HL-60/S4 treated with retinoic acid at 250 ng/mL for 4 days and 3 days (cell line): ENCODE measurements around the gene MED27.
"Not testable (repeated sequence)": the region's sequence is repeated elsewhere in the genome, so short reads cannot be mapped to it uniquely, and the experiment has no call there.

Experiments
- in situ Hi-C: fragments of 300-500 bp; cut with MboI; formaldehyde crosslinking; loops from 2 replicates; pipeline ENCODE4 v1.7.0; 2022; ENCODE audit warnings: low sequenced_read_pairs

MED27 gene

DNA sequence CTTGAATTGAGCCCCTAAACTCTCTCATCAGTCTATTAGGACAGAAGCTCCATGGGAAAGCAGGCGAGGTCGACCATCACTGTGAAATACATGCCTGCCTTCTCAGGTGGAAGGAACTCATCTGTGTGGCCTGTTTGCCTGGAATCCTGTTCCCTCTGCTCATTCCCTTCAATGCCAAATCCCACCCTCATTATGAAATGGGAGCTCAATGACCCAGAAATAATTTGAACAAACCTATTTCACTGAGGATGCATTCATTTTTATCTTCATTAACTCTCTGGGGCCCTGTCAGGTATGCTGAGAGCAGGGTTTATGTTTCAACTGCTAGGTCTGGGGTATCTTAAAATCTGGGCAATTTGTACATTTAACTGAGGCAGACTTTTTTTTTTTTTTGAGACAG lies 142.2 kb downstream of the MED27 start:
- in situ Hi-C loops: no loop called here

DNA sequence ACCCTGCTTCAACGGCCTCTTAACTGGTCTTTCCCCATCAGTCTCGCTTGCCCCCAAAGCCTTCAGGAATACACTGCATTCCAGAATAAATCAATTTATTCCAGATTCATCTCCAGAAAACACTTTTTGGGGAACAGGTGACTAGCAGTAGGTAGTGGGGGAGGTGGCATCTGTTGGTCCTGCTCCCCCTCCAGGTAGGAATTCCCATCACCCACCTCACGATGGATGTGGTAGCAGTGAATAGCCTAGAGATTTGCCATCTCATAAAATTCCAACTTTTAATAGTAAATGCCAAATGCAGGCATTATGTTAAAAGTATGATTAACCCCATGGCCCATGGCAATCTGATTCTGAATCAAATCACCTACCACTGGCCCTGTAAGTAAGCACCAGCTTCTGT lies 142.7 kb downstream of the MED27 start:
- in situ Hi-C loops: no loop called here

DNA sequence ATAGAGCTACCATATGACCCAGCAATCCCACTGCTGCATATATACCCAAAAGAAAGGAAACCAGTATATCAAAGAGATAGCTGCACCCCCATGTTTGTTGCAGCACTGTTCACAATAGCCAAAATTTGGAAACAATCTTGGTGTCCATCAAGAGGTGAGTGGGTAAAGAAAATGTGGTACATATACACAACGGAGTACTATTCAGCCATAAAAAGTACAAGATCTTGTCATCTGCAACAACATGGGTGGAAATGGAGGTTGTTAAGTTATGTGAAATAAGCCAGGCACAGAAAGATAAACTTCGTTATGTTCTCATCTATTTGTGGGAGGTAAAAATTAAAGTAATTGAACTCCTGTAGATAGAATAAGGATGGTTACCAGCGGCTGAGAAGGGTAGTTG lies 145.0 kb downstream of the MED27 start:
- in situ Hi-C loops: no loop called here

DNA sequence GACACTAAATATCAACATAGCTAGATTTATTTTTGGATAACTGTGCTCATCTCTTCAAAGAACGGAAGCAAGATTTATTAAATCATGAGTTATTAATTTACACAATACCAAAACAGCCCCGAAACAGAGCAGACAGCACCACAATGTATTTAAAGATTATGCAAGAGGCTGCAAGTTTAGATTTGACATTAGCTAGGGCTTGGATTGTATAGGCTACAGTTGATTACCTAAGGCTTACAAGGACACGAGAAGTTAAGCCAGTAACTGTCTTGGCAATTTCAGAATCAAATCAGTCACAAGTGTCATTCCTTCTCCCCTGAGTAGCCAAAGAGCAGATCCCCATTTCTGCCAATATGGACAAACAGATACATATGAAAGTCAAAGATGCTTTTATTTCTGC lies 152.6 kb downstream of the MED27 start:
- in situ Hi-C loops: no loop called here

DNA sequence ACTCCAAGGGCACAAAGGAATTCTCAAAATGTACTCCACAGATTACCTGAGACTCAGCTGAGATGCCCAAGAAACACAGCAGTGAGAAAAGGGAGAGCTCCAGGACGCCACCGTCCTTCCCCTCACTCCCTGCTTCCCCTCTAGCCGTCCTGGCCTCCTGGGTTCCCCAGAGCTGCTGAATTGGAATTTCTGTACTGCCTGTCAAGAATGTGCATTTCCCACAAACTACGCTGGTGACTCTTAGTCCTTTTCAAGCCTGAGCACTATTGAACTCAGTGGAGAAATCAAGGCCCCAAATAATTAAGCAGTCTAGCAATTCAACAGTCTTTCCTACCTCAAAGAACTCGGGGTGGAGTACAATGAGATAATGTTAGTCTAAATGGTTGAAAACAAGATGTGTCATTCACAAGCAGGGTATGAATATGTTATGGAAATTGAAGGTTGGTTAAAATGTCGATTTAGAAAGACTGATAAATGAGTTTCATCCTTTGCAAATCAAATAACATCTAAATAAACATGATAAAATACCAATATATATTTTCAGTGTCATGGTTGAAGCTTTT lies 153.2 kb downstream of the MED27 start:
- in situ Hi-C loops: no loop called here

DNA sequence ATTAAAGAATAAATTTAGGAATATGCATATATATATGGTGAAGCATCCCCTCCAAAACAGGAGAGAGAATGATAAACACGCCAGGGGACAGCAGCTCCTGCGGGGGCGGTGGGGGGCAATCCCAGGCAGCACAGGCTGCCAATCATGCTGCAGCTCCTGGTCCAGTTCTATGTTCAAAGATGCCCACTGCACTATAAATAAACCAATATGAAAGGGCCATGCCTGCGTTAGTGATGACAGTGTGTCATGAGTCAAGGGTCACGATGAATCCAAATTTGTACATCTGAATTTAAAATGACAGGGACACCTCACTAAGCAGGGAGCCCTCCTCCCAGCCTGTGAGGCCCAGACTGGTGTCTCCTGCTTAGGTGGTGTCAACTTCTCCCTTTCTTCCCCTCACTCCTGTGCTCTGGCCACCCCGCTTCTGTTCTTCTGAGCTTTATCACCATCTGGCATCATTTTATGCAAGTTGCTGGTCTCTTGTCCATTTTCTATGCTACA lies 153.9 kb downstream of the MED27 start:
- in situ Hi-C loops: no loop called here

DNA sequence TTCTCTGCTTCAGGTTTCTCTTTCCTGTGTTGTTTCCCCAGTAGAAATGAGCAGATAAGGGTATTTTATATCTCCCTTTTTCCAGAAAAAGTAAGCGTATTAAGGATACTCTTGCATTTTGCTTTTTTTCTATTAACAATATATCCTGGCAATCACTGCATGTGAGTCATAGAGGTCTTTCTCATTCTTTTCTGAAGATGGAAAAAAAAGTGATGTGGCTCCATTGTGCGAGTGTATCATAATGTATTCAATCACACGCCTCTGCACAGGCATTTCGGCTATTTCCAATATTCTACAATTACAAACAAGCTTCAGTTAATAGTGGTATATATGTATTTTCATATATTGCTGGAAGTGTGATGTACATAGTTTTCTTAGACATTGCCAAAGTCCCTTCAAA lies 155.9 kb downstream of the MED27 start:
- in situ Hi-C loops: no loop called here

DNA sequence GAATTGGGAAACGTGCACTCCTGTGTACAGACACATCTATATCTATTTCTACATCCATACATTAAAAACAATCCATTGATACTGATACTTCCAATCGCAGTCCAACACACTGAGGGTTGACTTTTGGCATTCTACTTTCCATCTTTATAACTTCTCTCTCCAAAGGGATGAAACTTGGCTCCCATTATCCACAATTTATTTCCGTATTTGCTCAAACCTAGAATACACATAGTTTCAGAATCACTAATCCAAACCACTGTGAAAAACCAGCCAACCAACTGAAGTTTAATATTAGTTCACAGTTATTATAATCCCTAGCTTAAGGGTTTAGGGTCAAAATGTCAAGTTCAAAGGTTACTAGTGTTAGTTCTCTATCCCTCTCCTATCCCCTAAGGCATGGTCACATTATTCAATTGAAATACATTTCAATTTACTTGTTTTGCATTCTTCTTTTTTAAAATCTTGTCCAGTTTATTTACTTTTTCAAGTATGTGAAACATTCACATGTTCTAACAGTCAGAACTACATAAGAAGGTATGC lies 156.5 kb downstream of the MED27 start:
- in situ Hi-C loops: no loop called here

DNA sequence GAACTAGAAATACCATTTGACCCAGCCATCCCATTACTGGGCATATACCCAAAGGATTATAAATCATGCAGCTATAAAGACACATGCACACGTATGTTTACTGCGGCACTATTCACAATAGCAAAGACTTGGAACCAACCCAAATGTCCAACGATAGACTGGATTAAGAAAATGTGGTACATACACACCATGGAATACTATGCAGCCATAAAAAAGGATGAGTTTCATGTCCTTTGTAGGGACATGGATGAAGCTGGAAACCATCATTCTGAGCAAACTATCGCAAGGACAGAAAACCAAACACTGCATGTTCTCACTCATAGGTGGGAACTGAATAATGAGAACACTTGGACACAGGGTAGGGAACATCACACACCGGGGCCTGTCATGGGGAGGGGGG lies 158.0 kb downstream of the MED27 start:
- in situ Hi-C loops: not testable (repeated sequence)

DNA sequence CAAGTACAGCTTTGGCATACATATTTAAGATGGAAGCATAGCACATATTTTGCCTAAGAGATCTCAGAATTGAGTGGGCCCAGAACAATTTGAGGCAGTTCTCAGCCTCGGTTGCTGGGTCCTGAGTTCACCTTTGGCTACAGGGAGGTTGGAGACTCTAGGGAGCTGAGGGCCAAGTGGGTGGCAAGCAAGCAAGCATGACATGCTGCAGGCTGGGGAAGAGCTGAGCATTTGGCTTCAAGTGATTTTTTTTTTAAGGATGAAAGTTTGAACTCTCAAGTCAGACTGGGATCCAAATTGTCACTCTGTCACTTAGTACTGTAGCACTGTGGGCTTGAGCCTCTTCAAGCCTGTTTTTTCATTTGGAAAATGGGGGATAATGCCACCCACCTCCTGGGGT lies 160.5 kb downstream of the MED27 start:
- in situ Hi-C loops: no loop called here

DNA sequence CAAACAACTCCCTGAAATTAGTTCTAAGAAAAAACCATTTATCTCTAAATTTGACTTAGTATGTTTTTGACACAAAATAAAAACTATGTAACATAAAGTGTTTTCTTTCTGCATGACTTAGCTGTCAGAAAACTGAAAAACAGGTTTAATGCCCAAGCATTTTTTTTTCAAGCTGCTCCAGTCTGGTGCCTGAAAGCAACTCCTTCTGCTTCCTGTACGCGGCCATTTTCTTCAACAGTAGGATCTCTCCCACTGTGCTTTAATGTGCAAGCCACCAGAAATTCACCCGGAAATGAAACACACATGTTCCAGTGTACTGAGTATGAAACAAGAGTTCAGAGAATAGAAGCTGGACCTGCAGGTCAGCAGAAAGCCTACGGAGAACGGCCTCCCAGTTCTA lies 161.2 kb downstream of the MED27 start:
- in situ Hi-C loops: no loop called here

DNA sequence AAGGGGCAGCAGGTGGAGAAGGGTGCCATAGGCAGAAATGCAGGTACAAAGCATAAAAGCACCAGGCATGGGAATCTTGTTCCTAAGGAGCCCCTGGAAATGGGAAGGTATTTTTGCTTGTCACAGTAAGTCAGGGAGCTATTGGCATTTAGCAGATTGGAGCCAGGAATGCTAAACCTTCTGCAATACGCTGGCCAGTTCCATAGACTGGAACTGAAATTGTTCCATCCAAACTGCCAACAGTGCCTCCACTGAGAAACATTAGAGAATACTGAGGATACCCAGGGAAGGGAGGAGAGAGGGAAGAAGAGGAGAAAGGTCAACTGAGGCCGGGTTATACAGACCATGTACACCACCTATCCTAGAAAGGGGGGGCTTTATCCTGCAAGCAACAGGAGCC lies 162.7 kb downstream of the MED27 start:
- in situ Hi-C loops: no loop called here

DNA sequence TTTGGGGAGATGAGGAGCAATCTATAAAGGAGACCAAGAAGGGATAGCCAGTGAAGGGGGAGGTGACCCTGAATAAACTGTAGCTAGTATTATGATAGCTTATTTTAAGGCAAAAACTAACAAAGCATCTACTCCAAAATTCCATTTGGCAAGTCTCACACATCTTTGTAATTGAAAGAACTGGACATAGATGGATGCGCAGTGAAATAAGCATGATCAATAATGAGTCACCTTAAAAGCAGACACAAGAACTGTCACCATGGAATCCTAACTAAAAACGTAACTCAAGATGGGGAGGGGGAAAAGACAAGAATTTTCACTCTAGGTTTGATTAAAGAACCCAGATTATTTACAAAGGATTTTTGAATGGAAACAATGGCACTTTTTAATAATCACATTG lies 164.5 kb downstream of the MED27 start:
- in situ Hi-C loops: no loop called here

DNA sequence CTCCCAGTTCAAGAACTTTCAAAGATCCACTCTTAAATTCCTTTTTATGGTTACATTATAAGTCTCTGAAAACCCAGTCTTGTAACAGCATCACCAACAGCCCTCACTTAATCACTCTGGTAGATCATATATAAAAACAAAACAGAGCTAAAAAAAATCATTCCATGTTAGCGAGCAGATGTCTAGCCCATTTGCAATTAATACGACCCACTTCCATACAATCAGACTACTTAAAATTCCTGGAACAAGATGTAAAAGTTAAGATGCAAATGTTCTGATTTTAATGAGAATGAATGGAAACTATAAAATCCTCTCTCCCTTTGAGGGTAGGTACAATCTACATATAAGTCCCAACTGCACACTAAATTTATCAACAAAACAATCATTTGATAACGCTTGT lies 167.0 kb downstream of the MED27 start:
- in situ Hi-C loops: no loop called here

DNA sequence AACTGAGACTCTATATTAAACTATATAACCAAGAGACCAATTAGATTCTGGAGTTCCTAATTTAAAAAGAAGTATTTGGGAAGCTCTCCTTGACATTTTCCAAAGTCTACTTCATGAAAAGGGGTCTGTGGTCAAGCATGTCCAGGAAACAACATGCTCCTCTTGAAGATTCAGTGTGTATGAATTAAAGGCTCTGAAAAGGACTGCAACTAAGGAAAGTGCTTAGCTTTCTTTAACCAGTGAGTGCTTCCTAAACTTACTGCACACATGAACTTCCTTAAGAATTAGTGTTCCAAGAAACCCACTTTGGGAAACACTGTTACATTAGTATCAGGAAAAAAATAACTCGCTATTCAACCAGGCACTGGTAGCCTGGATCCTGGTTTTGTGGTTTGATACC lies 167.6 kb downstream of the MED27 start:
- in situ Hi-C loops: no loop called here

DNA sequence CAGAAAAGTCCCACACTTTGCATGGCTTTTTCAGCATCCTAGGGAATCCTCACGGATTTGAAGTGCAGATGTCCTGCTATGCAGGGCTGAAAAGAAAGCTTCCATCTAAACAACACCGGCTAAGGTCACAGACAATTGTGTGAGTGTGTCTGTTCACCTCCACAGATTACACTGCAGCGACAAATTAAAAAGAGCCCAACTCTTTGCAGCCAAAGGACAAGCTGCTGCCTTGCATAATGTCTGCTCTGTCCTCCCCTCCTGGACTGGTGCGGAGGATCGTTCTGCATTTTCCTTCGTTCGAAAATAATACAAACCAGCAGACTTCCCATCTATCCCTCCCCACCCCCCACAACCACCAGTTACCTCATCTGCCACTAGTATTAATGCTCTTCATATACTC lies 169.1 kb downstream of the MED27 start:
- in situ Hi-C loops: no loop called here

DNA sequence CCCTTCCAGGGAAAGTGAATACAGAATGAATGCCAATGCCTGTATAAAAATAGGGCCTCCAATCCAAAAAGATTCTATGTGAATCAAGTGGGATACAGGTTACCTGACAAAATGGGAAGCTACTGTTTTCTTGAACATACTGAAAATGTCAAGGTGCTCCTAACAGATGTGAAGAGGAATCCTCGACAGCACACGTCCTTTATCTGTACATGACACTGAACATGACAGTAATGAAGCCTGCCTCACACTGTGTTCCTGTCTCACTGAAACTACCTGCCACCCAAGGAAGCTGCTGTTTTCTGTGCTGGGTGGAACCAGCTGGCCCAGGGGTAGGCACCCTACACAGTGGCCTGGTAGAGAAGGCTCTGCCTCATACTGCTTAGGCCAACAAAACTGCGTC lies 174.5 kb downstream of the MED27 start:
- in situ Hi-C loops: no loop called here

DNA sequence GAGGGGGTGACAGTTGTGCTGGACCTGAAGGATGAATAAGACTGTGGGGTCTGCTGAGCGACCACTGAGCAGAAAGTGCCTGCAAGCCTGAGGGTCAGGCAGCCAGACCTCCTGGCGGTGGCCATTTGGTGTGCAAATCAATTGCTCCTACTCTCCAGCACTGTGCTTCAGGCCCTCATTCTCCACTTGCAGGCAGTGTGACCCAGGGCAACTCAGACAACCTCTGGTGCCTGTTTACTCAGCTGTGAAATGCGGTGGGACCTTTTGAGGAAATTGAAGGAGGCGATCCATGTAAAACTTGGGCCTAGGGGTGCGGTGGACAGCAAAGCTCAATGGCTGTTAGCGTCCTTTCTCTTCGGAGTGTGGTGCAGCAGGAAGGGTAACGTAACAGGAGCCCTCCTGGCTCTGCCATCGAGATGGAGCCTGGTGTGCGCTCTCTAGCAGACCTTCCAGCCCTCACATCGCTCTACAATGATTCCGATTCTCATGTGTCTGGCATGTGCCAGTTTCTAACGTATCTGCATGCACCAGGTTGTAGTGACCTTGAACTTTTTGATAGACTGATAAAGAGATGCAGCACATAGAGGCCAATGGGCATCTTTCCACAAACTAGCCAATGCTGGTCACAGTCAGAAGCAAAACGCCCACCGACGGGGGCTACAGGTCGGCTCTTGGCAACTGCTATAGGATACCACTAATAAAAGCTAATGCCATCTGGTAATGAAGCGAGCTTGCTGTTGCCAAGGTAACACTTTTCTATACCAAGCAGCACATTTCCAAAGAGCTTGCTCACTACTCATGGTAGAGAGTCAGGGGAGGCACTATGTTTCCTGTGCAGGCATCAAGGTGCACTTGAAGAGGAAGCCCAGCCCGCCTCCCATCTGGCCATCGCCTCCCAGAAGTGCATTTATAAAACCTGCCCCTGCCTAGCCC lies 180.1 kb downstream of the MED27 start:
- in situ Hi-C loops: no loop called here

DNA sequence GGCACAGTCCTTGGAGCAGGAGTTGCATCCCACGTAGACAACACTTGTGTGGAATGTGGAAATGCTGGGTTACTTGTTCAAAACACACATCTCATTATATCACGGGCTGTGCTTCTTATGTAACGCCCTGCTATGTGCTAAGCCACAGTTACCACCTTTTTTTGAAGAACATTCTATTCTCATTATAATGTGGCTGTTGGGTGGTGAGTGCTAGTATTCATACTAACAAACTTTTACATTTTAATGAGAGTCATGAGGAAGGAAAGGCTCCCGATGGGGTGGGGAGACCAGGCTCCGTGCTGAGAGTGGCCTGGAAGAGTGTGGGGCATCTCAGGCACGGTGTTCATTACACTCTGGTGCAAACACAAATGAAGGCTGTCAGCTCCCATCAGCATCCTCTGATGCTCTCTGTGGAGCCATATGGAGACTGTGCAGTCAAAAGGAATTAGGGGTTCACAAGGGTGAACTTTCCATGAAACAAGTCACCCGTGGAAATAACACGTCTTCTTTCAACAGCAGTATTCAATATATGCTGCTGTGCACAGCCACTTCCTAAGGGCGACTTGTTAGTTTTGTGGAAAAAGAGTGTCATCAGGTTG lies 186.7 kb downstream of the MED27 start:
- in situ Hi-C loops: no loop called here

DNA sequence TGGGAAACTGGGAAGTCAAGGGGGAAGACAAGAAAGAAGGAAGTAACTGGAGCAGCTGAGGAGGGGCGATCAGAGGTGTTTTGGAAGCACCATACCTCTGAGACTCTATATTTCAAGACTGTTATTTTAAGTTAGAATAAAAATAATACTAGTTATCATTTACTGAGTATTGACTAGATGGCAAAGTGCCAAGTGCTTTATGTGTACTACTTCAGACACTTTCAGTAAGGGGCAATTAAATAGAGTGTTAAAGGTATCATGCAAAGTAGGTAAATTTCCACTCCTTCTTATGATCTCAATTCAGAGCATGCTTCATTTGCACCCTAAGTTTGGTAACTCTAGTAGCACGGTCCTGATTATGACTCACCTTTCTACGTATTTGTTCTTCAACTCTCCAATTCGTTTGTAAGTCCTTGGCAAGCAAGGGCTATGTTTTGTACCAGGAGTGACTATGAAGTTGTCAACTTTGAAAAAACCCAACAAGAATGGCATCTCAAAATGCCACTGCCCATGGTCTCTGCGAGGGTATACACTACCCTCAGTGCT lies 187.4 kb downstream of the MED27 start:
- in situ Hi-C loops: no loop called here

DNA sequence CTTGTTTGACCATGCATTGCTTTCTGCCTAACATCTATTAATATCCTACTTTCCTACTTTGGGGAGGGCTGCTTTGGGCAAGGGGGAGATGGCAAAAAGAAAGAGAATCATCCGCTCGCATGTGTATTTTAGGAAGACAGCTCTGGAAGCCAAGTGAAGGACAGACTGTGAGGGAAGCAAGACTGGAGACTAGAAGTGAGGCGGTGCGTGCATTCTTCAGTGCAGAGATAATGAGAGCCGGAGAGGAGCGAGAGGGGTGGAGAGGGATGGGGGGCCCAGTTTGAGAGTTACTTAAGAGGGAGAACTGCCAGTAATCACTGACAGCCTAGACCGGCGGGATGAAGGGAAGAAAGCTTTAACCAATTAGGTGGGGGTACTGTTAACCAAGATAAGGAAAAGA lies 188.1 kb downstream of the MED27 start:
- in situ Hi-C loops: no loop called here
